CD4-positive, alpha-beta T cell (primary cell): ENCODE data around the gene COA1. TPM values are rescaled to one million over a fixed set of nuclear protein-coding genes. Genes with fewer than 3 reads are reported as not detected.

Source experiments
- ATAC-seq: fragments of 200-7000 bp; cut with Tn5 transposase; one replicate; pipeline ENCODE4 v1.10.0; 2022; ENCODE audit warnings: mild to moderate bottlenecking; ENCODE audit not compliant: poor library complexity
- CTCF ChIA-PET: fragments of 350-600 bp; sonication (Branson Sonifier 250); formaldehyde crosslinking; loops from one replicate; lab custom pipeline; 2021; ENCODE audit warnings: antibody characterized with exemption, inconsistent platforms; lab: Charles Lee
- POLR2A ChIA-PET: fragments of 350-600 bp; sonication (Branson Sonifier 250); formaldehyde crosslinking; loops from one replicate; lab custom pipeline; 2021; ENCODE audit warnings: antibody characterized with exemption, inconsistent platforms; lab: Charles Lee
- DNase-seq, 14 experiments: peaks; one replicate each; pipeline ENCODE4 v3.0.0-alpha.2; 2013 to 2020; ENCODE audit warnings: mixed read lengths in 2 of 14
- H3K27ac ChIP-seq, 2 donors: one replicate each; pipeline versions ENCODE4 v1.5.1 to v1.7.0; 2013; ENCODE audit warnings: low read length in 2 of 2, low read depth in 1 of 2, mild to moderate bottlenecking in 1 of 2
- H3K27me3 ChIP-seq, 2 experiments: 1 replicate in 1 of 2; 2 replicates in 1 of 2; pipeline versions ENCODE4 v1.6.1 to v1.7.0; 2013; ENCODE audit warnings: low read length in 2 of 2, control low read depth in 1 of 2, mild to moderate bottlenecking in 1 of 2, moderate library complexity in 1 of 2; ENCODE audit not compliant: insufficient read depth in 2 of 2, control insufficient read depth in 1 of 2
- H3K36me3 ChIP-seq: one replicate; pipeline ENCODE4 v1.6.1; 2013; ENCODE audit warnings: low read length, control low read depth; ENCODE audit not compliant: insufficient read depth
- H3K4me1 ChIP-seq: one replicate; pipeline ENCODE4 v1.6.1; 2013; ENCODE audit warnings: low read length, control low read depth; ENCODE audit not compliant: insufficient read depth
- H3K4me3 ChIP-seq: one replicate; pipeline ENCODE4 v1.5.1; 2013; ENCODE audit warnings: mild to moderate bottlenecking, low read length, moderate library complexity
- H3K9me3 ChIP-seq, 2 experiments: 1 replicate in 1 of 2; 2 replicates in 1 of 2; pipeline versions ENCODE4 v1.6.1 to v1.7.0; 2013; ENCODE audit warnings: low read length in 2 of 2, mild to moderate bottlenecking in 2 of 2, control low read depth in 1 of 2, moderate library complexity in 1 of 2; ENCODE audit not compliant: control insufficient read depth in 1 of 2, insufficient read depth in 1 of 2
- H3K27ac Mint-ChIP-seq: one replicate; pipeline ENCODE4 v1.8.0; 2020; ENCODE audit warnings: mixed read lengths
- H3K27me3 Mint-ChIP-seq: one replicate; pipeline ENCODE4 v1.8.0; 2021; ENCODE audit warnings: mixed read lengths
- H3K36me3 Mint-ChIP-seq: one replicate; pipeline ENCODE4 v1.8.0; 2021; ENCODE audit warnings: low read depth, mixed read lengths
- H3K4me1 Mint-ChIP-seq: one replicate; pipeline ENCODE4 v1.8.0; 2021; ENCODE audit warnings: low read depth, mixed read lengths
- H3K4me3 Mint-ChIP-seq: one replicate; pipeline ENCODE4 v1.8.0; 2020; ENCODE audit warnings: mild to moderate bottlenecking, mixed read lengths
- H3K9me3 Mint-ChIP-seq: one replicate; pipeline ENCODE4 v1.8.0; 2020; ENCODE audit warnings: mixed read lengths
- intact Hi-C, 2 experiments: fragments of 100-400 bp; cut with DNase I in 1 of 2; cut with micrococcal nuclease in 1 of 2; formaldehyde crosslinking; loops; one replicate each; pipeline versions ENCODE4 v1.15.1 to v1.9.0; 2023 to 2025; cut with DNase I, micrococcal nuclease
- total RNA-seq, 174 experiments: library from RNA in 2 of 174; stranded (reverse) in 2 of 174; gene quantifications; one replicate each; pipeline ENCODE4 v1.2.3 and lab custom pipeline; 2021 to 2026
- TF ChIP-seq, protein P1 (sequence below): fragments of 200-600 bp; IDR thresholded peaks from one replicate; pipeline ENCODE4 v1.8.0; 2022; ENCODE audit warnings: antibody characterized with exemption, mild to moderate bottlenecking

COA1 gene
- total RNA-seq, 2 experiments from 2014 or later, result 78.9 to 80.7 TPM

GRCh38 chr7:43646603-43647338 is 82.6 kb downstream of the COA1 start:
- H3K27me3 Mint-ChIP-seq, result no peaks in the 10 kb centered on the region

DNA sequence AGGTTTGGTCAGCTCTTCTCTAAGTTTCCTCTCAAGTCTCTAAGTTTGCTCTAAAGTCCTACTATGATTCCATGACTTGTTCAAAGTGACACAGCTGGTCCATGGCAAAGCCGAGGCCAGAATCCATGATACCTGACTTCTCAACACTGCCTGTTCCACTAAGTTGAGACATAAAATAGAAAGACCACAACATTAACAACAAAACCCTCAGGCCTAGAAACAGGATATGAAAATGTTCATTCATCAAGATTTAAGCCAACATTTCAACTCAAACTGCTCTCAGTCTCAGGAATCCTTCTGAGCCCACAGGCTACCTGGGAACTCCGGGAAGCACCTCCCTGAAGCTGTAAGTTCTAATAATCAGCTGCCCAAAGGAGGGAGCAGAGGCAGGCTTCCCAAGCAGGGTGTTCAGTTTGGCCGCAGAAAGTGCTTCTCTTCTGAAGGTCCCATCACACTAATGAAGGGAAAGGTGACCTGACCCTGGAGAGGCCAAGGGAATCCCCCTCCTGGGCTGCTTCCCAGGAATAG is 83.6 kb downstream of the COA1 start:
- DNase-seq, result no peak
- POLR2A ChIA-PET, result interaction anchor here (0.8 to 11.1 kb wide), 8 partner anchors 7 to 59 kb away, joined by 3 to 300 read pairs (median 7); partner anchors contain the start of gene STK17A
- Histone ChIP-seq H3K9me3 (no peaks in the 10 kb centered on the region), H3K4me3 (no peak overlapping the region), H3K27me3 (no peaks in the 10 kb centered on the region), H3K36me3 (peaks cover 35% of the 10 kb centered on the region), H3K27ac (peak overlapping the region; percentile 75 to 96), H3K4me1 (peaks cover 90% of the 10 kb centered on the region)
- Mint-ChIP-seq H3K27me3 (no peaks in the 10 kb centered on the region), H3K4me3 (peak overlapping the region; percentile 79), H3K9me3 (no peaks in the 10 kb centered on the region), H3K27ac (peak overlapping the region; percentile 87), H3K4me1 (peaks cover 96% of the 10 kb centered on the region), H3K36me3 (peaks cover 53% of the 10 kb centered on the region)
- intact Hi-C loops, result loop anchor here (2.0 to 5.0 kb wide), 2 partner anchors 15 to 33 kb away; no protein-coding TSS in a partner anchor
- ATAC-seq, result no peak
- TF ChIP-seq, protein P1, sequence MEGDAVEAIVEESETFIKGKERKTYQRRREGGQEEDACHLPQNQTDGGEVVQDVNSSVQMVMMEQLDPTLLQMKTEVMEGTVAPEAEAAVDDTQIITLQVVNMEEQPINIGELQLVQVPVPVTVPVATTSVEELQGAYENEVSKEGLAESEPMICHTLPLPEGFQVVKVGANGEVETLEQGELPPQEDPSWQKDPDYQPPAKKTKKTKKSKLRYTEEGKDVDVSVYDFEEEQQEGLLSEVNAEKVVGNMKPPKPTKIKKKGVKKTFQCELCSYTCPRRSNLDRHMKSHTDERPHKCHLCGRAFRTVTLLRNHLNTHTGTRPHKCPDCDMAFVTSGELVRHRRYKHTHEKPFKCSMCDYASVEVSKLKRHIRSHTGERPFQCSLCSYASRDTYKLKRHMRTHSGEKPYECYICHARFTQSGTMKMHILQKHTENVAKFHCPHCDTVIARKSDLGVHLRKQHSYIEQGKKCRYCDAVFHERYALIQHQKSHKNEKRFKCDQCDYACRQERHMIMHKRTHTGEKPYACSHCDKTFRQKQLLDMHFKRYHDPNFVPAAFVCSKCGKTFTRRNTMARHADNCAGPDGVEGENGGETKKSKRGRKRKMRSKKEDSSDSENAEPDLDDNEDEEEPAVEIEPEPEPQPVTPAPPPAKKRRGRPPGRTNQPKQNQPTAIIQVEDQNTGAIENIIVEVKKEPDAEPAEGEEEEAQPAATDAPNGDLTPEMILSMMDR, result no peak
- CTCF ChIA-PET, result interaction anchor here (0.7 to 12.7 kb wide), 6 partner anchors 11 to 61 kb away, joined by 3 to 167 read pairs (median 4); partner anchors contain the start of gene STK17A

More at GRCh38 chr7:43646603-43647338, 82.6 kb downstream of the COA1 start:
- intact Hi-C loops, result loop anchor here (2.0 to 5.0 kb wide), 2 partner anchors 16 to 34 kb away; no protein-coding TSS in a partner anchor
- peaks cover 96% of the 10 kb centered on the region for H3K4me1 ChIP-seq
- peaks cover 43% of the 10 kb centered on the region for H3K36me3 Mint-ChIP-seq
- H3K4me3 ChIP-seq, result peak overlapping the region; percentile 13
- ChIA-PET CTCF (interaction anchor here (1.0 to 12.7 kb wide), 5 partner anchors 12 to 62 kb away, joined by 4 to 167 read pairs (median 6); partner anchors contain the start of gene STK17A), POLR2A (interaction anchor here (0.7 to 11.1 kb wide), 9 partner anchors 8 to 188 kb away, joined by 3 to 300 read pairs (median 45); partner anchors contain the start of gene STK17A)
- H3K9me3 ChIP-seq, result no peaks in the 10 kb centered on the region
- H3K9me3 Mint-ChIP-seq, result no peaks in the 10 kb centered on the region
- DNase-seq, result no peak
- TF ChIP-seq, protein P1, result no peak
- peaks cover 28% of the 10 kb centered on the region for H3K36me3 ChIP-seq
- no peaks in the 10 kb centered on the region for H3K27me3 ChIP-seq
- ATAC-seq, result no peak
- H3K27ac Mint-ChIP-seq, result peak overlapping the region; percentile 87
- H3K4me3 Mint-ChIP-seq, result peak overlapping the region; percentile 76
- H3K27ac ChIP-seq, result peak overlapping the region; percentile 75 to 96
- H3K4me1 Mint-ChIP-seq, result peaks cover 97% of the 10 kb centered on the region

- Mint-ChIP-seq H3K27me3 (no peaks in the 10 kb centered on the region), H3K27ac (peak overlapping the region; percentile 87), H3K4me1 (peaks cover 99% of the 10 kb centered on the region), H3K36me3 (peaks cover 73% of the 10 kb centered on the region), H3K9me3 (no peaks in the 10 kb centered on the region), H3K4me3 (peak overlapping the region; percentile 52)
- H3K4me3 ChIP-seq, result no peak overlapping the region
- DNase-seq (no peak), ATAC-seq (no peak)
- no peaks in the 10 kb centered on the region for H3K27me3 ChIP-seq
- ChIA-PET POLR2A (interaction anchor here (0.7 to 11.1 kb wide), 6 partner anchors 11 to 57 kb away, joined by 3 to 300 read pairs (median 6); partner anchors contain the start of gene STK17A), CTCF (interaction anchor here (1.7 to 12.7 kb wide), 2 partner anchors 56 to 59 kb away, joined by 3 to 167 read pairs; partner anchors contain the start of gene STK17A)
- intact Hi-C loops, result no loop called here
- H3K4me1 ChIP-seq, result peaks cover 87% of the 10 kb centered on the region
- no peaks in the 10 kb centered on the region for H3K9me3 ChIP-seq
- peaks cover 54% of the 10 kb centered on the region for H3K36me3 ChIP-seq
- H3K27ac ChIP-seq, result no peak overlapping the region
- TF ChIP-seq, protein P1, result no peak
Measured at GRCh38 chr7:43643846-43644245, 85.5 kb downstream of the COA1 start.
